ENCODE measurements around the gene RAPGEF3. TPM values are rescaled to one million over a fixed set of nuclear protein-coding genes. Genes with fewer than 3 reads are reported as not detected.

Gene RAPGEF3
- total and polyA plus RNA-seq, 2 donors (not counting 1 experiment from before 2014, with no cell fraction given): 1.8 to 5.2 TPM

GRCh38 chr12:47732504-47732903 is 26.2 kb downstream of the RAPGEF3 start:
- H3K79me2 ChIP-seq (ENCODE audit: control insufficient read depth, insufficient read depth, low read length): no peaks in the 10 kb centered on the region
- ATAC-seq (ENCODE audit: low read depth) (no peak), DNase-seq (no peak)
- no peaks in the 10 kb centered on the region for H3K36me3 ChIP-seq (replicated peaks in 1 of 2; ENCODE audit: control extremely low read depth in 1 of 2, control insufficient read depth in 1 of 2, extremely low read depth in 1 of 2, insufficient read depth in 2 of 2, low read length in 1 of 2)
- H3K4me3 ChIP-seq (ENCODE audit: control extremely low read depth in 1 of 5, extremely low read depth in 1 of 5, insufficient read depth in 1 of 5, low read depth in 2 of 5, low read length in 4 of 5): no peak overlapping the region
- Mint-ChIP-seq H3K4me1 (no peaks in the 10 kb centered on the region), H3K4me3 (no peak overlapping the region), H3K27me3 (no peaks in the 10 kb centered on the region), H3K9me3 (ENCODE audit: insufficient read depth) (no peaks in the 10 kb centered on the region), H3K27ac (no peak overlapping the region)
- H2AFZ ChIP-seq (ENCODE audit: insufficient read depth, low read depth, low read length, poor library complexity, severe bottlenecking): no peak overlapping the region
- no peaks in the 10 kb centered on the region for H3K27me3 ChIP-seq (replicated peaks in 1 of 4; ENCODE audit: control extremely low read depth in 1 of 4, control insufficient read depth in 3 of 4, insufficient read depth in 4 of 4, low read length in 3 of 4)
- no peak overlapping the region for H3K27ac ChIP-seq (ENCODE audit: low read length in 2 of 2)
- H3K4me2 ChIP-seq (replicated peaks; ENCODE audit: low read depth, low read length, poor library complexity, severe bottlenecking): no peak overlapping the region
- no peak for TF ChIP-seq EZH2 (IDR thresholded peaks at IDR 0.05; ENCODE audit: borderline replicate concordance, insufficient read depth, low read depth, low read length, poor library complexity, severe bottlenecking)
- TF ChIP-seq CTCF (IDR thresholded peaks at IDR 0.05): no peak
- H3K9me3 ChIP-seq (ENCODE audit: control extremely low read depth in 1 of 3, control insufficient read depth in 2 of 3, insufficient read depth in 1 of 3, low read length in 2 of 3): no peaks in the 10 kb centered on the region
- no CpG with 5 or more reads among the region's 2 CpGs for WGBS (ENCODE audit: insufficient coverage)
- ChIA-PET CTCF (interaction anchor here (1.1 to 11.6 kb wide), 6 partner anchors 10 to 103 kb away, joined by 3 to 130 read pairs (median 12); partner anchors contain the start of gene RAPGEF3), POLR2A (no interaction called here)
- no peak overlapping the region for H3K9ac ChIP-seq (ENCODE audit: low read length)
- no peaks in the 10 kb centered on the region for H4K20me1 ChIP-seq (ENCODE audit: control insufficient read depth, insufficient read depth, low read length, poor library complexity, severe bottlenecking)
- intact Hi-C loops (cut with micrococcal nuclease): no loop called here
- no peaks in the 10 kb centered on the region for H3K4me1 ChIP-seq (ENCODE audit: control insufficient read depth in 2 of 2, insufficient read depth in 2 of 2, low read length in 2 of 2)

GRCh38 chr12:47731723-47732122 is 27.0 kb downstream of the RAPGEF3 start:
- DNase-seq: no peak
- H3K4me3 Mint-ChIP-seq: no peak overlapping the region
- H3K4me1 Mint-ChIP-seq: peaks cover 2% of the 10 kb centered on the region

More at GRCh38 chr12:47731723-47732122, 27.0 kb downstream of the RAPGEF3 start:
- ChIA-PET POLR2A (no interaction called here), CTCF (interaction anchor here (0.8 to 11.6 kb wide), 4 partner anchors 11 to 106 kb away, joined by 4 to 130 read pairs (median 26); no protein-coding TSS in a partner anchor)
- Histone ChIP-seq H3K79me2 (ENCODE audit: control insufficient read depth, insufficient read depth, low read length) (no peaks in the 10 kb centered on the region), H3K9me3 (ENCODE audit: control extremely low read depth in 1 of 3, control insufficient read depth in 2 of 3, insufficient read depth in 1 of 3, low read length in 2 of 3) (no peaks in the 10 kb centered on the region), H4K20me1 (ENCODE audit: control insufficient read depth, insufficient read depth, low read length, poor library complexity, severe bottlenecking) (no peaks in the 10 kb centered on the region), H3K4me1 (ENCODE audit: control insufficient read depth in 2 of 2, insufficient read depth in 2 of 2, low read length in 2 of 2) (peaks cover 0 to 5% of the 10 kb centered on the region in 2 donors), H3K36me3 (replicated peaks in 1 of 2; ENCODE audit: control extremely low read depth in 1 of 2, control insufficient read depth in 1 of 2, extremely low read depth in 1 of 2, insufficient read depth in 2 of 2, low read length in 1 of 2) (no peaks in the 10 kb centered on the region), H3K27me3 (replicated peaks in 1 of 4; ENCODE audit: control extremely low read depth in 1 of 4, control insufficient read depth in 3 of 4, insufficient read depth in 4 of 4, low read length in 3 of 4) (no peaks in the 10 kb centered on the region), H3K27ac (ENCODE audit: low read length in 2 of 2) (no peak overlapping the region), H3K4me2 (replicated peaks; ENCODE audit: low read depth, low read length, poor library complexity, severe bottlenecking) (no peak overlapping the region), H3K9ac (ENCODE audit: low read length) (no peak overlapping the region), H2AFZ (ENCODE audit: insufficient read depth, low read depth, low read length, poor library complexity, severe bottlenecking) (no peak overlapping the region), H3K4me3 (ENCODE audit: control extremely low read depth in 1 of 5, extremely low read depth in 1 of 5, insufficient read depth in 1 of 5, low read depth in 2 of 5, low read length in 4 of 5) (no peak overlapping the region)
- ATAC-seq (ENCODE audit: low read depth): no peak
- WGBS (ENCODE audit: insufficient coverage): 95% methylated on average over 5 of the region's 5 CpGs
- no peak overlapping the region for H3K27ac Mint-ChIP-seq
- intact Hi-C loops (cut with micrococcal nuclease): no loop called here
- no peaks in the 10 kb centered on the region for H3K27me3 Mint-ChIP-seq
- H3K9me3 Mint-ChIP-seq (ENCODE audit: insufficient read depth): no peaks in the 10 kb centered on the region
- TF ChIP-seq CTCF (IDR thresholded peaks at IDR 0.05): no peak
- TF ChIP-seq EZH2 (IDR thresholded peaks at IDR 0.05; ENCODE audit: borderline replicate concordance, insufficient read depth, low read depth, low read length, poor library complexity, severe bottlenecking): no peak
